Thyroid gland (tissue), 4 donors: ENCODE data around the gene PXDN. TPM values are rescaled to one million over a fixed set of nuclear protein-coding genes. Genes with fewer than 3 reads are reported as not detected.

Experiments used
- DNase-seq, 2 donors: peaks; one replicate each; pipeline ENCODE4 v3.0.0-alpha.2; 2019
- H3K27ac ChIP-seq, 3 donors: fragments of 200-600 bp; sonication (generic); 1 replicate in 2 of 3; 2 replicates in 1 of 3; pipeline ENCODE4 v1.5.1; 2016 to 2019; ENCODE audit warnings: mild to moderate bottlenecking in 1 of 3, moderate library complexity in 1 of 3
- H3K27me3 ChIP-seq: fragments of 200-600 bp; sonication (generic); one replicate; pipeline ENCODE4 v1.5.1; 2019
- H3K36me3 ChIP-seq, 2 donors: fragments of 200-600 bp; sonication (generic); one replicate each; pipeline ENCODE4 v1.5.1; 2016 to 2019
- H3K4me1 ChIP-seq, 2 donors: fragments of 200-600 bp; sonication (generic); one replicate each; pipeline ENCODE4 v1.5.1; 2017 to 2019
- H3K4me3 ChIP-seq, 3 donors: fragments of 200-600 bp; sonication (generic); replicated peaks in 1 of 3; 1 replicate in 2 of 3; 2 replicates in 1 of 3; pipeline ENCODE4 v1.5.1; 2016; ENCODE audit warnings: mild to moderate bottlenecking in 1 of 3
- H3K9me3 ChIP-seq: fragments of 200-600 bp; sonication (generic); one replicate; pipeline ENCODE4 v1.5.1; 2017
- CTCF ChIP-seq, 6 experiments: fragments of 200-600 bp in 3 of 6; fragments of 450-650 bp in 3 of 6; sonication (generic) in 3 of 6; IDR thresholded peaks; one replicate each; pipeline ENCODE4 v1.5.1; 2016 to 2019; ENCODE audit warnings: antibody characterized with exemption in 6 of 6, mild to moderate bottlenecking in 2 of 6, inconsistent platforms in 1 of 6, moderate library complexity in 1 of 6
- POLR2A ChIP-seq, 2 donors: fragments of 450-650 bp; IDR thresholded peaks; one replicate each; pipeline ENCODE4 v1.6.1; 2017; ENCODE audit warnings: antibody characterized with exemption in 2 of 2, mild to moderate bottlenecking in 2 of 2, moderate library complexity in 1 of 2
- WGBS, 2 donors: methylation state at CpG; one replicate each; pipeline ENCODE4 v1.1.5; 2017; 5-methylcytosine and 5-hydroxymethylcytosine counted together
- intact Hi-C: fragments of 100-400 bp; cut with DNase I; formaldehyde crosslinking; loops from one replicate; pipeline ENCODE4 v1.15.1; 2023
- total RNA-seq, 4 donors: library from RNA; depleted of rRNA; stranded (reverse); fragments of >200 nt; gene quantifications; one replicate each; pipeline ENCODE4 v1.2.3, GENCODE V29; 2016

The PXDN gene
- total RNA-seq, 4 donors from 2014 or later: 6.9 to 17.3 (median 13.6) TPM

GRCh38 chr2:1742301-1742680 lies 2.0 kb downstream of the PXDN start:
- H3K27ac ChIP-seq: peak overlapping the region in 1 of 3 donors; percentile 94
- 83 to 87% methylated on average over 13 of the region's 13 CpGs for WGBS, 2 donors
- no peak for DNase-seq
- H3K27me3 ChIP-seq: no peaks in the 10 kb centered on the region
- H3K4me1 ChIP-seq: peaks cover 3 to 24% of the 10 kb centered on the region in 2 donors
- intact Hi-C loops: loop anchor here (5.0 kb wide), 2 partner anchors 35 to 190 kb away; no protein-coding TSS in a partner anchor
- no peaks in the 10 kb centered on the region for H3K9me3 ChIP-seq
- H3K36me3 ChIP-seq: no peaks in the 10 kb centered on the region
- TF ChIP-seq POLR2A (IDR thresholded peaks at IDR 0.05) (no peak), CTCF (IDR thresholded peaks at IDR 0.05) (no peak)
- H3K4me3 ChIP-seq: peak overlapping the region in 1 of 3 donors; percentile 77

GRCh38 chr2:1741851-1742250 lies 2.5 kb downstream of the PXDN start:
- no peak overlapping the region for H3K27ac ChIP-seq
- H3K27me3 ChIP-seq: no peaks in the 10 kb centered on the region
- H3K36me3 ChIP-seq: no peaks in the 10 kb centered on the region
- intact Hi-C loops: loop anchor here (5.0 kb wide), 2 partner anchors 35 to 190 kb away; no protein-coding TSS in a partner anchor
- WGBS, 2 donors: 92 to 97% methylated on average over 14 of the region's 14 CpGs
- TF ChIP-seq CTCF (IDR thresholded peaks at IDR 0.05) (no peak), POLR2A (IDR thresholded peaks at IDR 0.05) (no peak)
- no peak overlapping the region for H3K4me3 ChIP-seq
- H3K9me3 ChIP-seq: no peaks in the 10 kb centered on the region
- H3K4me1 ChIP-seq: peaks cover 3 to 24% of the 10 kb centered on the region in 2 donors
- no peak for DNase-seq

- DNase-seq: no peak
- no peak for TF ChIP-seq CTCF (IDR thresholded peaks at IDR 0.05)
- TF ChIP-seq POLR2A (IDR thresholded peaks at IDR 0.05): no peak
- Histone ChIP-seq H3K27ac (no peak overlapping the region), H3K36me3 (no peaks in the 10 kb centered on the region), H3K4me3 (no peak overlapping the region), H3K4me1 (peaks cover 3 to 24% of the 10 kb centered on the region in 2 donors), H3K27me3 (no peaks in the 10 kb centered on the region), H3K9me3 (no peaks in the 10 kb centered on the region)
- intact Hi-C loops: loop anchor here (5.0 kb wide), 2 partner anchors 34 to 189 kb away; no protein-coding TSS in a partner anchor
- WGBS, 2 donors: 92 to 95% methylated on average over 20 to 24 of the region's 24 CpGs
Observed at GRCh38 chr2:1740716-1741589, 3.4 kb downstream of the PXDN start.

- Histone ChIP-seq H3K27ac (no peak overlapping the region), H3K9me3 (no peaks in the 10 kb centered on the region), H3K36me3 (no peaks in the 10 kb centered on the region), H3K27me3 (no peaks in the 10 kb centered on the region), H3K4me3 (no peak overlapping the region), H3K4me1 (peaks cover 3 to 23% of the 10 kb centered on the region in 2 donors)
- TF ChIP-seq POLR2A (IDR thresholded peaks at IDR 0.05) (no peak), CTCF (IDR thresholded peaks at IDR 0.05) (no peak)
- 80 to 84% methylated on average over 17 to 20 of the region's 22 CpGs for WGBS, 2 donors
- intact Hi-C loops: loop anchor here (5.0 kb wide), 2 partner anchors 33 to 188 kb away; no protein-coding TSS in a partner anchor
- DNase-seq: no peak
Observed at GRCh38 chr2:1739961-1740715, 4.2 kb downstream of the PXDN start.
